Measurements from ENCODE around the gene SAPCD1.
A peak's percentile ranks its signal among the peaks of the same experiment; 100 is the strongest.

Gene SAPCD1

GRCh38 chr6:31762356-31762755, at the start of gene SAPCD1:
TSS of gene SAPCD1 (plus strand) at chr6:31762656. CDS start at chr6:31763055, 399 bp downstream.
- no peak for DNase-seq (ENCODE audit: low read depth, low spot score)
- TF ChIP-seq YY1 (IDR thresholded peaks at IDR 0.05; ENCODE audit: insufficient read depth, insufficient read length), result no peak
- no peak for TF ChIP-seq SUZ12 (IDR thresholded peaks at IDR 0.05; ENCODE audit: extremely low read depth, insufficient read depth, insufficient read length)
- TF ChIP-seq ZNF274 (IDR thresholded peaks at IDR 0.05; ENCODE audit: low read depth, low read length), result no peak
- Histone ChIP-seq H3K9ac (ENCODE audit: insufficient read length, low read depth) (no peak within 1 kb of the TSS), H3K4me1 (ENCODE audit: insufficient read depth, insufficient read length) (peaks cover 6% of the 10 kb centered on the region), H3K4me3 (ENCODE audit: insufficient read length, low read depth) (no peak within 1 kb of the TSS), H3K27me3 (ENCODE audit: insufficient read depth, insufficient read length) (no peaks in the 10 kb centered on the region), H3K36me3 (ENCODE audit: insufficient read depth, insufficient read length, low read length) (peaks cover 59% of the 10 kb centered on the region), H3K9me3 (ENCODE audit: insufficient read depth, low read length) (no peaks in the 10 kb centered on the region)

GRCh38 chr6:31713465-31713864, 49.0 kb upstream of the SAPCD1 start:
- no peak for DNase-seq (ENCODE audit: low read depth, low spot score)
- peaks cover 6% of the 10 kb centered on the region for H3K4me1 ChIP-seq (ENCODE audit: insufficient read depth, insufficient read length)
- no peak overlapping the region for H3K9ac ChIP-seq (ENCODE audit: insufficient read length, low read depth)
- no peaks in the 10 kb centered on the region for H3K9me3 ChIP-seq (ENCODE audit: insufficient read depth, low read length)
- no peaks in the 10 kb centered on the region for H3K27me3 ChIP-seq (ENCODE audit: insufficient read depth, insufficient read length)
- H3K4me3 ChIP-seq (ENCODE audit: insufficient read length, low read depth), result no peak overlapping the region
- TF ChIP-seq YY1 (IDR thresholded peaks at IDR 0.05; ENCODE audit: insufficient read depth, insufficient read length), result no peak
- no peak for TF ChIP-seq ZNF274 (IDR thresholded peaks at IDR 0.05; ENCODE audit: low read depth, low read length)
- TF ChIP-seq SUZ12 (IDR thresholded peaks at IDR 0.05; ENCODE audit: extremely low read depth, insufficient read depth, insufficient read length), result no peak
- no peaks in the 10 kb centered on the region for H3K36me3 ChIP-seq (ENCODE audit: insufficient read depth, insufficient read length, low read length)

GRCh38 chr6:31713991-31714684, 48.3 kb upstream of the SAPCD1 start:
- Histone ChIP-seq H3K4me3 (ENCODE audit: insufficient read length, low read depth) (no peak overlapping the region), H3K9ac (ENCODE audit: insufficient read length, low read depth) (peak overlapping the region; percentile 32)

GRCh38 chr6:31715022-31715958, 47.2 kb upstream of the SAPCD1 start, which contains the start of gene LY6G6D:
TSS of gene LY6G6D (plus strand) at chr6:31715348. CDS start at chr6:31715356, 8 bp downstream.
- H3K9ac ChIP-seq (ENCODE audit: insufficient read length, low read depth), result peak within 1 kb of the TSS; percentile 32
- DNase-seq (ENCODE audit: low read depth, low spot score), result no peak
- TF ChIP-seq SUZ12 (IDR thresholded peaks at IDR 0.05; ENCODE audit: extremely low read depth, insufficient read depth, insufficient read length) (no peak), YY1 (IDR thresholded peaks at IDR 0.05; ENCODE audit: insufficient read depth, insufficient read length) (no peak), ZNF274 (IDR thresholded peaks at IDR 0.05; ENCODE audit: low read depth, low read length) (no peak)

More at GRCh38 chr6:31713991-31714684, 48.3 kb upstream of the SAPCD1 start:
- no peak for TF ChIP-seq ZNF274 (IDR thresholded peaks at IDR 0.05; ENCODE audit: low read depth, low read length)
- TF ChIP-seq SUZ12 (IDR thresholded peaks at IDR 0.05; ENCODE audit: extremely low read depth, insufficient read depth, insufficient read length), result no peak
- TF ChIP-seq YY1 (IDR thresholded peaks at IDR 0.05; ENCODE audit: insufficient read depth, insufficient read length), result no peak
- H3K36me3 ChIP-seq (ENCODE audit: insufficient read depth, insufficient read length, low read length), result no peaks in the 10 kb centered on the region
- no peaks in the 10 kb centered on the region for H3K27me3 ChIP-seq (ENCODE audit: insufficient read depth, insufficient read length)
- no peaks in the 10 kb centered on the region for H3K9me3 ChIP-seq (ENCODE audit: insufficient read depth, low read length)
- H3K4me1 ChIP-seq (ENCODE audit: insufficient read depth, insufficient read length), result peaks cover 6% of the 10 kb centered on the region
- DNase-seq (ENCODE audit: low read depth, low spot score), result no peak

GRCh38 chr6:31717499-31718222, 44.8 kb upstream of the SAPCD1 start:
- no peak overlapping the region for H3K9ac ChIP-seq (ENCODE audit: insufficient read length, low read depth)
- no peaks in the 10 kb centered on the region for H3K27me3 ChIP-seq (ENCODE audit: insufficient read depth, insufficient read length)
- H3K9me3 ChIP-seq (ENCODE audit: insufficient read depth, low read length), result no peaks in the 10 kb centered on the region
- no peaks in the 10 kb centered on the region for H3K36me3 ChIP-seq (ENCODE audit: insufficient read depth, insufficient read length, low read length)
- TF ChIP-seq YY1 (IDR thresholded peaks at IDR 0.05; ENCODE audit: insufficient read depth, insufficient read length) (no peak), SUZ12 (IDR thresholded peaks at IDR 0.05; ENCODE audit: extremely low read depth, insufficient read depth, insufficient read length) (no peak), ZNF274 (IDR thresholded peaks at IDR 0.05; ENCODE audit: low read depth, low read length) (no peak)
- DNase-seq (ENCODE audit: low read depth, low spot score), result no peak
- H3K4me3 ChIP-seq (ENCODE audit: insufficient read length, low read depth), result no peak overlapping the region
- peaks cover 6% of the 10 kb centered on the region for H3K4me1 ChIP-seq (ENCODE audit: insufficient read depth, insufficient read length)

More at GRCh38 chr6:31715022-31715958, 47.2 kb upstream of the SAPCD1 start, which contains the start of gene LY6G6D:
- no peaks in the 10 kb centered on the region for H3K27me3 ChIP-seq (ENCODE audit: insufficient read depth, insufficient read length)
- no peaks in the 10 kb centered on the region for H3K9me3 ChIP-seq (ENCODE audit: insufficient read depth, low read length)
- no peaks in the 10 kb centered on the region for H3K36me3 ChIP-seq (ENCODE audit: insufficient read depth, insufficient read length, low read length)
- H3K4me3 ChIP-seq (ENCODE audit: insufficient read length, low read depth), result no peak within 1 kb of the TSS
- H3K4me1 ChIP-seq (ENCODE audit: insufficient read depth, insufficient read length), result peaks cover 6% of the 10 kb centered on the region

- no peaks in the 10 kb centered on the region for H3K36me3 ChIP-seq (ENCODE audit: insufficient read depth, insufficient read length, low read length)
- DNase-seq (ENCODE audit: low read depth, low spot score), result no peak
- H3K4me1 ChIP-seq (ENCODE audit: insufficient read depth, insufficient read length), result peaks cover 6% of the 10 kb centered on the region
- no peaks in the 10 kb centered on the region for H3K9me3 ChIP-seq (ENCODE audit: insufficient read depth, low read length)
- H3K9ac ChIP-seq (ENCODE audit: insufficient read length, low read depth), result no peak overlapping the region
- no peak for TF ChIP-seq YY1 (IDR thresholded peaks at IDR 0.05; ENCODE audit: insufficient read depth, insufficient read length)
- TF ChIP-seq SUZ12 (IDR thresholded peaks at IDR 0.05; ENCODE audit: extremely low read depth, insufficient read depth, insufficient read length), result no peak
- TF ChIP-seq ZNF274 (IDR thresholded peaks at IDR 0.05; ENCODE audit: low read depth, low read length), result no peak
- H3K27me3 ChIP-seq (ENCODE audit: insufficient read depth, insufficient read length), result no peaks in the 10 kb centered on the region
- no peak overlapping the region for H3K4me3 ChIP-seq (ENCODE audit: insufficient read length, low read depth)
These were observed 44.2 kb upstream of the SAPCD1 start for GRCh38 chr6:31718265-31718664.

Measured in NT2/D1 (cell line).